A673 (cell line): Measurements from ENCODE around the gene ERGIC3.

Experiments used
- EZH2 ChIP-seq: fragments of 200-600 bp; sonication (generic); IDR thresholded peaks from 2 replicates; pipeline ENCODE4 v1.6.1; 2017; ENCODE audit warnings: borderline replicate concordance, low read depth, mild to moderate bottlenecking, mixed read lengths, antibody characterized with exemption, low read length; ENCODE audit not compliant: poor library complexity, severe bottlenecking
- TF ChIP-seq, protein P1 (sequence below): fragments of 300-800, 200-600 bp; sonication (generic); conservative IDR thresholded peaks from 2 replicates; pipeline ENCODE4 v1.5.1; 2017; ENCODE audit warnings: low read depth, mild to moderate bottlenecking, antibody characterized with exemption, low read length, moderate library complexity, mixed read lengths

DNA sequence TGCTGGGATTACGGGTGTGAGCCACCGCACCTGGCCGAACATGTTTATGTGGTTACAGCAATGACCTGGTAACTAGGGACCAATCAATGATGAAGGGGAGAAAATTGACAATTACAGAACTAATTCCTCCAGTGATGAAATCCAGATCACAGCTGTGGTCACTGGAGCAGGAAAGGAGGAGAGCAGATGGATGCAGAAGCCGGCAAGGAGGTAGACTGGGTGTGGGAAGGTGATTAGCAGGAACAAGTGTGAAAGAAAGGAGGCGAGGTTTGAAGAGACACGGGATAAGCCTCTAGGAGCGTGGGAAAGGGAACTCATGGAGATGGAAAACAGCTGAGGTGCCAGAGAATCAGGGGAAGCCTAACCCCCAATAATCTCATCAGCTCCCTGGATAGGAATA is 56.6 kb downstream of the ERGIC3 start:
- no peak for TF ChIP-seq EZH2
- TF ChIP-seq, protein P1, sequence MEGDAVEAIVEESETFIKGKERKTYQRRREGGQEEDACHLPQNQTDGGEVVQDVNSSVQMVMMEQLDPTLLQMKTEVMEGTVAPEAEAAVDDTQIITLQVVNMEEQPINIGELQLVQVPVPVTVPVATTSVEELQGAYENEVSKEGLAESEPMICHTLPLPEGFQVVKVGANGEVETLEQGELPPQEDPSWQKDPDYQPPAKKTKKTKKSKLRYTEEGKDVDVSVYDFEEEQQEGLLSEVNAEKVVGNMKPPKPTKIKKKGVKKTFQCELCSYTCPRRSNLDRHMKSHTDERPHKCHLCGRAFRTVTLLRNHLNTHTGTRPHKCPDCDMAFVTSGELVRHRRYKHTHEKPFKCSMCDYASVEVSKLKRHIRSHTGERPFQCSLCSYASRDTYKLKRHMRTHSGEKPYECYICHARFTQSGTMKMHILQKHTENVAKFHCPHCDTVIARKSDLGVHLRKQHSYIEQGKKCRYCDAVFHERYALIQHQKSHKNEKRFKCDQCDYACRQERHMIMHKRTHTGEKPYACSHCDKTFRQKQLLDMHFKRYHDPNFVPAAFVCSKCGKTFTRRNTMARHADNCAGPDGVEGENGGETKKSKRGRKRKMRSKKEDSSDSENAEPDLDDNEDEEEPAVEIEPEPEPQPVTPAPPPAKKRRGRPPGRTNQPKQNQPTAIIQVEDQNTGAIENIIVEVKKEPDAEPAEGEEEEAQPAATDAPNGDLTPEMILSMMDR: no peak
